IMR-90 (cell line): ENCODE measurements around the gene NCOA5. TPM values are rescaled to one million over a fixed set of nuclear protein-coding genes. Genes with fewer than 3 reads are reported as not detected.

ENCODE experiments used
- ATAC-seq: fragments of 200-7000 bp; cut with Tn5 transposase; 2 replicates; pipeline ENCODE4 v1.9.1; 2020; ENCODE audit warnings: low read depth, mild to moderate bottlenecking, moderate library complexity
- BruUV-seq: library from RNA; stranded (reverse); fragments of 400-500 nt; replicated peaks from 2 replicates; lab custom pipeline; 2021; lab: Mats Ljungman, UMichigan
- CTCF ChIA-PET: fragments of 300-600 bp; formaldehyde crosslinking; extraction: SDS; loops from one replicate; lab custom pipeline; 2021; ENCODE audit warnings: antibody characterized with exemption; lab: Yijun Ruan, JAX
- POLR2A ChIA-PET: fragments of 300-600 bp; sonication (Branson Sonifier 250); formaldehyde crosslinking; loops from one replicate; lab custom pipeline; 2022; ENCODE audit warnings: antibody characterized with exemption; ENCODE audit not compliant: unreplicated experiment; lab: Charles Lee
- DNase-seq: peaks from one replicate; pipeline ENCODE4 v3.0.0; 2013
- H2AFZ ChIP-seq: replicated peaks from 2 replicates; pipeline ENCODE3; 2013; ENCODE audit warnings: low read length, mild to moderate bottlenecking; ENCODE audit not compliant: poor library complexity
- H2AK5ac ChIP-seq: 2 replicates; pipeline ENCODE4 v1.6.1; 2013; ENCODE audit warnings: low read depth, low read length, inconsistent platforms
- H2AK9ac ChIP-seq: replicated peaks from 2 replicates; pipeline ENCODE3; 2013; ENCODE audit warnings: mild to moderate bottlenecking, low read depth, low read length, moderate library complexity; ENCODE audit not compliant: poor library complexity
- H2BK120ac ChIP-seq: 2 replicates; pipeline ENCODE4 v1.6.1; 2013; ENCODE audit warnings: low read depth, low read length, inconsistent platforms
- H2BK15ac ChIP-seq: 3 replicates; pipeline ENCODE4 v1.6.1; 2013; ENCODE audit warnings: low read depth, low read length, inconsistent platforms
- H2BK20ac ChIP-seq: 2 replicates; pipeline ENCODE4 v1.6.1; 2013; ENCODE audit warnings: low read depth, mild to moderate bottlenecking, inconsistent platforms, low read length, moderate library complexity
- H2BK5ac ChIP-seq: 2 replicates; pipeline ENCODE4 v1.6.1; 2013; ENCODE audit warnings: mild to moderate bottlenecking, low read depth, low read length, inconsistent platforms; ENCODE audit not compliant: poor library complexity, severe bottlenecking
- H3K14ac ChIP-seq: replicated peaks from 2 replicates; pipeline ENCODE4 v1.6.1; 2013; ENCODE audit warnings: low read depth, low read length, inconsistent platforms
- H3K18ac ChIP-seq: 2 replicates; pipeline ENCODE4 v1.6.1; 2013; ENCODE audit warnings: low read depth, low read length, control low read depth
- H3K23ac ChIP-seq: 2 replicates; pipeline ENCODE4 v1.6.1; 2013; ENCODE audit warnings: low read depth, low read length, inconsistent platforms
- H3K27ac ChIP-seq: 2 replicates; pipeline ENCODE4 v1.5.1; 2013; ENCODE audit warnings: mild to moderate bottlenecking, control low read depth, low read length; ENCODE audit not compliant: insufficient read depth
- H3K27me3 ChIP-seq: 2 replicates; pipeline ENCODE4 v1.6.1; 2013; ENCODE audit warnings: low read length; ENCODE audit not compliant: control insufficient read depth, insufficient read depth
- H3K36me3 ChIP-seq: 2 replicates; pipeline ENCODE4 v1.6.1; 2013; ENCODE audit warnings: low read length, mixed read lengths; ENCODE audit not compliant: control insufficient read depth, insufficient read depth
- H3K4ac ChIP-seq: 2 replicates; pipeline ENCODE4 v1.6.1; 2013; ENCODE audit warnings: low read depth, low read length, inconsistent platforms
- H3K4me1 ChIP-seq: 2 replicates; pipeline ENCODE4 v1.6.1; 2013; ENCODE audit warnings: low read length, mixed read lengths; ENCODE audit not compliant: control insufficient read depth, insufficient read depth
- H3K4me2 ChIP-seq: 2 replicates; pipeline ENCODE4 v1.6.1; 2013; ENCODE audit warnings: low read depth, mild to moderate bottlenecking, control low read depth, low read length, moderate library complexity
- H3K4me3 ChIP-seq: 2 replicates; pipeline ENCODE4 v1.5.1; 2013; ENCODE audit warnings: low read depth, mild to moderate bottlenecking, control low read depth, low read length, moderate library complexity; ENCODE audit not compliant: insufficient read depth
- H3K56ac ChIP-seq: 2 replicates; pipeline ENCODE4 v1.6.1; 2013; ENCODE audit warnings: low read length, inconsistent platforms; ENCODE audit not compliant: insufficient read depth; ENCODE audit errors: extremely low read depth
- H3K79me1 ChIP-seq, 2 experiments: 2 replicates each; pipeline ENCODE4 v1.6.1; 2013; ENCODE audit warnings: low read length in 2 of 2, inconsistent platforms in 1 of 2, low read depth in 1 of 2
- H3K9ac ChIP-seq: 2 replicates; pipeline ENCODE4 v1.6.1; 2013; ENCODE audit warnings: low read depth, low read length, control low read depth
- H3K9me1 ChIP-seq: 2 replicates; pipeline ENCODE4 v1.6.1; 2013; ENCODE audit warnings: low read length, inconsistent platforms; ENCODE audit not compliant: insufficient read depth
- H3K9me3 ChIP-seq: 2 replicates; pipeline ENCODE4 v1.6.1; 2013; ENCODE audit warnings: low read length; ENCODE audit not compliant: control insufficient read depth, insufficient read depth
- H4K20me1 ChIP-seq: 2 replicates; pipeline ENCODE4 v1.6.1; 2013; ENCODE audit warnings: low read length, inconsistent platforms; ENCODE audit not compliant: insufficient read depth
- H4K5ac ChIP-seq: 2 replicates; pipeline ENCODE4 v1.6.1; 2013; ENCODE audit warnings: mild to moderate bottlenecking, low read depth, low read length, control low read depth
- H4K8ac ChIP-seq, 2 experiments: 2 replicates each; pipeline ENCODE4 v1.6.1; 2013; ENCODE audit warnings: low read depth in 2 of 2, low read length in 2 of 2, control low read depth in 1 of 2, inconsistent platforms in 1 of 2
- H4K91ac ChIP-seq: 2 replicates; pipeline ENCODE4 v1.6.1; 2013; ENCODE audit warnings: low read depth, low read length, inconsistent platforms; ENCODE audit not compliant: insufficient read depth
- BHLHE40 ChIP-seq: fragments of 150-350 bp; IDR thresholded peaks from 2 replicates; pipeline ENCODE4 v1.6.1; 2016; ENCODE audit warnings: mild to moderate bottlenecking, low read depth, low read length
- CHD1 ChIP-seq: IDR thresholded peaks from 2 replicates; pipeline ENCODE4 v1.6.1; 2012; ENCODE audit warnings: low read depth, low read length, improper control_type of control experiment
- MXI1 ChIP-seq: IDR thresholded peaks from 2 replicates; pipeline ENCODE4 v1.6.1; 2012; ENCODE audit warnings: low read depth, mild to moderate bottlenecking, low read length, moderate library complexity, borderline replicate concordance
- POLR2A ChIP-seq: IDR thresholded peaks from 2 replicates; pipeline ENCODE4 v1.6.1; 2012; ENCODE audit warnings: mild to moderate bottlenecking, low read depth, low read length
- RAD21 ChIP-seq: IDR thresholded peaks from 2 replicates; pipeline ENCODE4 v1.6.1; 2012; ENCODE audit warnings: low read length, improper control_type of control experiment
- RCOR1 ChIP-seq: IDR thresholded peaks from 2 replicates; pipeline ENCODE4 v1.6.1; 2012; ENCODE audit warnings: mild to moderate bottlenecking, low read length, improper control_type of control experiment; ENCODE audit not compliant: insufficient replicate concordance
- RFX5 ChIP-seq: IDR thresholded peaks from 2 replicates; pipeline ENCODE4 v1.8.0; 2012; ENCODE audit warnings: low read depth, mild to moderate bottlenecking, low read length, moderate library complexity
- SMC3 ChIP-seq: fragments of 150-350 bp; IDR thresholded peaks from 2 replicates; pipeline ENCODE4 v1.6.1; 2016; ENCODE audit warnings: low read depth, mild to moderate bottlenecking, antibody characterized with exemption, low read length, moderate library complexity
- WGBS, 2 experiments: methylation state at CpG; one replicate each; pipeline versions ENCODE4 v1.1.5 to v1.1.7; 2013; ENCODE audit warnings: missing lambda C conversion rate in 2 of 2; ENCODE audit not compliant: insufficient read length in 1 of 2; ENCODE audit errors: extremely low coverage in 2 of 2; 5-methylcytosine and 5-hydroxymethylcytosine counted together
- dilution Hi-C: fragments of 300-500 bp; cut with HindIII; formaldehyde crosslinking; loops from one replicate; pipeline ENCODE4 v1.14.3; 2018; ENCODE audit warnings: low sequenced_read_pairs; ENCODE audit not compliant: unreplicated experiment
- in situ Hi-C: fragments of 300-500 bp; cut with MboI; formaldehyde crosslinking; loops from 3 replicates; pipeline ENCODE4 v1.14.3; 2019; ENCODE audit warnings: low sequenced_read_pairs, inconsistent platforms, mixed read lengths
- intact Hi-C: fragments of 100-400 bp; cut with micrococcal nuclease; formaldehyde crosslinking; loops from 2 replicates; pipeline ENCODE4 v1.10.0; 2022
- polyA plus RNA-seq, 3 experiments: library from polyadenylated mRNA; depleted of rRNA; stranded (reverse); fragments of >200 nt; gene quantifications; 2 replicates each; pipeline ENCODE4 v1.2.3, GENCODE V29; 2012; ENCODE audit warnings: low replicate concordance in 1 of 3
- total RNA-seq: library from RNA; depleted of rRNA; stranded (reverse); fragments of >200 nt; gene quantifications from 2 replicates; pipeline ENCODE4 v1.2.3, GENCODE V29; 2012
- TF ChIP-seq, protein P1 (sequence below): fragments of 150-350 bp; IDR thresholded peaks from 2 replicates; pipeline ENCODE4 v1.6.1; 2016; ENCODE audit warnings: low read depth, mild to moderate bottlenecking, low read length, moderate library complexity, borderline replicate concordance

The NCOA5 gene
- total and polyA plus RNA-seq, 2 of the 4 experiments (the other 2 are of a cell fraction), result 17.4 to 20.6 TPM

DNA sequence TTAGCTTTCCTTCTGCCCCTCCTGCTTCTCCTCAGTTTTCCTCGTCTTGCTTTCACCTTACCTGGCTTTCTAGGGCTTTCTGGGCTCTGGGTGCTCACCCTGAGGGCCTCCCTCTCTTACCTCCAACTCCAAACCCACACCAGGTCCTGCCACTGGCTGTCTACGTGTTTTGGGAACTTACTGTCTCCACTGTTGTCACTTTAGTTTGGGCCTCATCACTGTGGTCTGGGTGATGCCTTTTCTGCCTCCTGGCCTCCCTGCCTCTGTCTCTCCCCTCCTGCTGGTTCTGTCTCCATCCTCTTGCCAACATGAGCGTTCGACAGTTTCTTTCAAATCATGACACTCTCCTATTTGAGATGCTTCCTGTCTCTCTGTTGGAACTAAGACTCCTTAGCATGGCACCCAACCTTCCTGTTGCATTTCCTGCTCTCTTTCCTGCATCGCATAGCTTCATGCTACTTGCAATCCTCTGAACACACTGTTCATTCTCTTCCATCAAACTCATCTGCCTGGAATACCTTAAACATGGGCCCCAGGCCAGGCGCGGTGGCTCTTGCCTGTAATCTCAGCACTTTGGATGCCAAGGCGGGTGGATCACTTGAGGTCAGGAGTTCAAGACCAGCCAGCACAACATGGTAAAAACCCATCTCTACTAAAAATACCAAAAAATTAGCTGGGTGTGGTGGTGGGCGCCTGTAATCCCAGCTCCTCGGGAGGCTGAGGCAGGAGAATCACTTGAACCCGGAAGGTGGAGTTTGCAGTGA is 33.9 kb upstream of the NCOA5 start:
- Histone ChIP-seq H3K27ac (no peak overlapping the region), H2BK5ac (no peak overlapping the region), H2BK20ac (no peak overlapping the region), H3K9me1 (no peaks in the 10 kb centered on the region), H4K91ac (no peak overlapping the region), H3K4ac (no peak overlapping the region), H2AFZ (no peak overlapping the region), H3K27me3 (peaks cover 20% of the 10 kb centered on the region), H3K56ac (no peak overlapping the region), H3K9ac (no peak overlapping the region), H2BK120ac (no peak overlapping the region), H3K4me3 (no peak overlapping the region), H3K18ac (no peak overlapping the region), H2BK15ac (no peak overlapping the region), H4K5ac (no peak overlapping the region), H2AK9ac (no peak overlapping the region), H3K23ac (no peak overlapping the region), H3K9me3 (no peaks in the 10 kb centered on the region), H2AK5ac (no peak overlapping the region), H3K79me1 (no peaks in the 10 kb centered on the region), H4K20me1 (no peaks in the 10 kb centered on the region), H3K36me3 (no peaks in the 10 kb centered on the region), H4K8ac (no peak overlapping the region), H3K4me1 (no peaks in the 10 kb centered on the region), H3K4me2 (no peak overlapping the region), H3K14ac (no peak overlapping the region)
- intact Hi-C loops, result no loop called here
- POLR2A ChIA-PET, result no interaction called here
- dilution Hi-C loops, result no loop called here
- no peak for TF ChIP-seq MXI1
- no peak for TF ChIP-seq SMC3
- TF ChIP-seq RCOR1, result no peak
- no peak for TF ChIP-seq RFX5
- TF ChIP-seq POLR2A, result no peak
- TF ChIP-seq, protein P1, sequence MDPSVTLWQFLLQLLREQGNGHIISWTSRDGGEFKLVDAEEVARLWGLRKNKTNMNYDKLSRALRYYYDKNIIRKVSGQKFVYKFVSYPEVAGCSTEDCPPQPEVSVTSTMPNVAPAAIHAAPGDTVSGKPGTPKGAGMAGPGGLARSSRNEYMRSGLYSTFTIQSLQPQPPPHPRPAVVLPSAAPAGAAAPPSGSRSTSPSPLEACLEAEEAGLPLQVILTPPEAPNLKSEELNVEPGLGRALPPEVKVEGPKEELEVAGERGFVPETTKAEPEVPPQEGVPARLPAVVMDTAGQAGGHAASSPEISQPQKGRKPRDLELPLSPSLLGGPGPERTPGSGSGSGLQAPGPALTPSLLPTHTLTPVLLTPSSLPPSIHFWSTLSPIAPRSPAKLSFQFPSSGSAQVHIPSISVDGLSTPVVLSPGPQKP, result no peak
- no peak for TF ChIP-seq CHD1
- TF ChIP-seq RAD21, result no peak
- TF ChIP-seq BHLHE40, result no peak
- WGBS, 2 experiments, result 58% methylated on average over 2 of the region's 11 CpGs; no CpG with 5 or more reads in 1 of the 2 experiments
- no peak for ATAC-seq
- in situ Hi-C loops, result no loop called here
- BruUV-seq, result no TSS peak
- DNase-seq, result no peak
- CTCF ChIA-PET, result interaction anchor here (0.6 kb wide), 1 partner anchor 149 kb away, joined by 3 read pairs; no protein-coding TSS in a partner anchor
